ENCODE results near the gene SEPTIN1.
"Not testable (repeated sequence)": the region's sequence is repeated elsewhere in the genome, so short reads cannot be mapped to it uniquely, and the experiment has no call there.

SEPTIN1 gene

GRCh38 chr16:30399435-30400186 is 17.2 kb upstream of the SEPTIN1 start:
- no peak for DNase-seq

GRCh38 chr16:30398661-30399434 is 16.5 kb upstream of the SEPTIN1 start:
- no peak for DNase-seq

- no peak for DNase-seq
These were observed 15.7 kb upstream of the SEPTIN1 start for GRCh38 chr16:30397776-30398660.

GRCh38 chr16:30397056-30397455 is 14.7 kb upstream of the SEPTIN1 start:
- DNase-seq: no peak

- DNase-seq: not testable (repeated sequence)
These were observed 14.3 kb upstream of the SEPTIN1 start for GRCh38 chr16:30396627-30397026.

- no peak for DNase-seq
These were observed 13.7 kb upstream of the SEPTIN1 start for GRCh38 chr16:30395992-30396585.

- DNase-seq: peak; percentile 61
These were observed 13.0 kb upstream of the SEPTIN1 start, which contains the start of gene ZNF48 for GRCh38 chr16:30395155-30395991. Gene ZNF48 (plus strand): TSS chr16:30395420. CDS start chr16:30395795, 375 bp downstream.

GRCh38 chr16:30394592-30395154 is 12.3 kb upstream of the SEPTIN1 start:
- no peak for DNase-seq

- DNase-seq: no peak
These were observed 1.2 kb upstream of the SEPTIN1 start for GRCh38 chr16:30383521-30383920.

- no peak for DNase-seq
These were observed 895 bp downstream of the SEPTIN1 start for GRCh38 chr16:30381291-30382041.

- DNase-seq: no peak
These were observed 1.6 kb downstream of the SEPTIN1 start for GRCh38 chr16:30380803-30381208.

- DNase-seq: no peak
These were observed 2.1 kb downstream of the SEPTIN1 start for GRCh38 chr16:30380072-30380802.

GRCh38 chr16:30379158-30379783 is 3.1 kb downstream of the SEPTIN1 start:
- no peak for DNase-seq

- peak; percentile 82 for DNase-seq
These were observed 3.9 kb downstream of the SEPTIN1 start for GRCh38 chr16:30378236-30379157.

GRCh38 chr16:30377812-30378235 is 4.5 kb downstream of the SEPTIN1 start:
- peak; percentile 66 for DNase-seq

GRCh38 chr16:30377050-30377811 is 5.1 kb downstream of the SEPTIN1 start:
- no peak for DNase-seq

GRCh38 chr16:30376461-30376902 is 5.9 kb downstream of the SEPTIN1 start:
- DNase-seq: no peak

Data from NCI-H1436 treated with DMSO at 0.1 percent for 48 hours (cell line).